ENCODE data around the gene TOP2A. TPM values are rescaled to one million over a fixed set of nuclear protein-coding genes. Genes with fewer than 3 reads are reported as not detected.

The TOP2A gene
- total and polyA plus RNA-seq, 2 donors (not counting 1 experiment from before 2014, with no cell fraction given): 39.2 to 41.6 TPM

DNA sequence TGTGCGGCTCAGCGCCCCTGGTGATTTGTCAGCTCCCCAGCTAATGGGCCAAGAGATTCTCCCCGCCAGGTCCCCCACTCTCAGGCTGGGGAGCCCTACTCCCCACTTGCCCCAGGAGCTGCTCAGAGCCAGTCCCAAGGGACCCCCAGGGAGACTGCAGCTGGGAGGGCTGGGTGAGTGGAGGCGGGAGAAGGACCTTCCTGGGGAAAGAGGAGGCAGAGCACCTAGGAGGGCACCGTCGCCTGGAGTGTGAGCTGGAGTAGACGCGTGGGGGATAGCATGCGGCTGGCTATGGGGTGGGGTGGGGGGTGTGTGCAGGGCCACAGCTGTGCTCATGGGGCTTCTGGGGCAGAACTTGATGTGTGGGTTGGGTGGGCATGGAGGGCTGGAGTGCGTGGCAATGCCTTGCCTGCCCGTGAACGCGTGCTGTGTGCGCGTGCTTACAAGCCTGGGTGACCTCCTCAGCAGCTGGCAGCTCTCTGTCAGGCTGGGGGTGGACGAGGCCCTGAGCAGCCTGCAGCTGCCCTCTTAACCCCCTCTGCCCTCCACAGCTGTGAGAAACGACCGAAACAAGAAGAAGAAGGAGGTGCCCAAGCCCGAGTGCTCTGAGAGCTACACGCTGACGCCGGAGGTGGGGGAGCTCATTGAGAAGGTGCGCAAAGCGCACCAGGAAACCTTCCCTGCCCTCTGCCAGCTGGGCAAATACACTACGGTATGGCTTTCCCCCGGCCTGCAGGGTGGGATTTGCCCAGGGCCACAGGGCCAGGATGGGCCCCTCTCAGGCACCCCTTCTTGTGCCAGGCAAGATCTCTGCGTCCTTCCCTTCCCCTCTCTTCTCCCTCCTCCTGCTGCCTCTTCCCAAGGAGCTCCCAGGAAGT is 66.1 kb downstream of the TOP2A start:
- Histone ChIP-seq H3K4me1 (ENCODE audit: control insufficient read depth, extremely low read depth, insufficient read depth, low read length) (peaks cover 41% of the 10 kb centered on the region), H3K27ac (ENCODE audit: insufficient read depth, low read length) (no peak overlapping the region), H2AFZ (ENCODE audit: low read length) (no peak overlapping the region), H3K4me3 (replicated peaks in 1 of 4; ENCODE audit: control extremely low read depth in 1 of 4, insufficient read depth in 1 of 4, low read depth in 3 of 4, low read length in 4 of 4) (no peak overlapping the region), H3K9ac (ENCODE audit: insufficient read depth, low read length) (no peak overlapping the region), H3K36me3 (ENCODE audit: control insufficient read depth, insufficient read depth, low read length) (peaks cover 33% of the 10 kb centered on the region), H4K20me1 (ENCODE audit: control insufficient read depth, extremely low read depth, insufficient read depth, low read length) (no peaks in the 10 kb centered on the region), H3K9me3 (ENCODE audit: control insufficient read depth, insufficient read depth, low read depth, low read length) (no peaks in the 10 kb centered on the region), H3K27me3 (ENCODE audit: control insufficient read depth, insufficient read depth, low read length) (no peaks in the 10 kb centered on the region), H3K79me2 (ENCODE audit: control insufficient read depth, insufficient read depth, low read length) (peaks cover 23% of the 10 kb centered on the region), H3K4me2 (ENCODE audit: extremely low read depth, insufficient read depth, low read length) (no peak overlapping the region)
- TF ChIP-seq, protein P1, sequence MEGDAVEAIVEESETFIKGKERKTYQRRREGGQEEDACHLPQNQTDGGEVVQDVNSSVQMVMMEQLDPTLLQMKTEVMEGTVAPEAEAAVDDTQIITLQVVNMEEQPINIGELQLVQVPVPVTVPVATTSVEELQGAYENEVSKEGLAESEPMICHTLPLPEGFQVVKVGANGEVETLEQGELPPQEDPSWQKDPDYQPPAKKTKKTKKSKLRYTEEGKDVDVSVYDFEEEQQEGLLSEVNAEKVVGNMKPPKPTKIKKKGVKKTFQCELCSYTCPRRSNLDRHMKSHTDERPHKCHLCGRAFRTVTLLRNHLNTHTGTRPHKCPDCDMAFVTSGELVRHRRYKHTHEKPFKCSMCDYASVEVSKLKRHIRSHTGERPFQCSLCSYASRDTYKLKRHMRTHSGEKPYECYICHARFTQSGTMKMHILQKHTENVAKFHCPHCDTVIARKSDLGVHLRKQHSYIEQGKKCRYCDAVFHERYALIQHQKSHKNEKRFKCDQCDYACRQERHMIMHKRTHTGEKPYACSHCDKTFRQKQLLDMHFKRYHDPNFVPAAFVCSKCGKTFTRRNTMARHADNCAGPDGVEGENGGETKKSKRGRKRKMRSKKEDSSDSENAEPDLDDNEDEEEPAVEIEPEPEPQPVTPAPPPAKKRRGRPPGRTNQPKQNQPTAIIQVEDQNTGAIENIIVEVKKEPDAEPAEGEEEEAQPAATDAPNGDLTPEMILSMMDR (conservative IDR thresholded peaks at IDR 0.05 in 1 of 2, IDR thresholded peaks at IDR 0.05 in 1 of 2; ENCODE audit: low read depth in 1 of 2, low read length in 2 of 2): no peak
- no peak for TF ChIP-seq EZH2 (IDR thresholded peaks at IDR 0.05; ENCODE audit: low read length, missing control alignments)
- DNase-seq (ENCODE audit: low read depth in 2 of 2): no peak

DNA sequence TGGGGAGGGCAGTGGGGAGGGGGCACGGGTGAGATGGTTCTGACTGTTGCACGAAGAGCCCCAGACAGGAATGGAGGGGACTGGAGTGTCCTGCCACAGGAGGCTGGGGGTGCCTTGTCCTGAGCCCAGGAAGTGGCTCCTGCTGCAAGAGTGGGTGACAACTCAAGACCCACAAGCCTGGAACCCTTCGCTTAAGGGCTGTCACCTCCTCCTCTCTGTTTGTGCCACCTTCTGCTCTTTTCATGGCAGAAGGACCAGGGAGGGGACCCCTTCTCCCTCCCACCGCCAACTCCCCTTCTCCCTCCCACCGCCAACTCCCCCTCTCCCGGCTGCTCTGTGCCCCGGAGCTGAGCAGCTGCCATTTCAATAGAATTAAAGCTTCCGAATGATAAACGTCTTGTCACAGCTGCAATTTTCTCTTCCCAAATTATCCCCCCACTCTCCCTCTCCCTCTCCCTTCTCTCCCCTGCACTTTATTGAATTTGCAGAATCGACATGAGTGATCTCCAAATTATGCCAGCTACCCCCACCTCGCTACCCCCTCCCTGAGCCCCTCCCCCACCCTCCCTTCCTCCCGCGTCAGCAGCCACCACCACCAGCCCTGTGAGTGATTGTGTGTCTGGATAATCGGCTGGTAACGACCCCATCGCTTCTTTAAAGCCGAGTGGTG is 66.9 kb downstream of the TOP2A start:
- peaks cover 30% of the 10 kb centered on the region for H3K36me3 ChIP-seq (ENCODE audit: control insufficient read depth, insufficient read depth, low read length)

More for the DNA sequence above, 66.9 kb downstream of the TOP2A start:
- TF ChIP-seq EZH2 (IDR thresholded peaks at IDR 0.05; ENCODE audit: low read length, missing control alignments): no peak
- TF ChIP-seq, protein P1 (conservative IDR thresholded peaks at IDR 0.05 in 1 of 2, IDR thresholded peaks at IDR 0.05 in 1 of 2; ENCODE audit: low read depth in 1 of 2, low read length in 2 of 2): no peak
- H4K20me1 ChIP-seq (ENCODE audit: control insufficient read depth, extremely low read depth, insufficient read depth, low read length): no peaks in the 10 kb centered on the region
- H3K4me3 ChIP-seq (replicated peaks in 1 of 4; ENCODE audit: control extremely low read depth in 1 of 4, insufficient read depth in 1 of 4, low read depth in 3 of 4, low read length in 4 of 4): no peak overlapping the region
- H2AFZ ChIP-seq (ENCODE audit: low read length): no peak overlapping the region
- no peak for DNase-seq (ENCODE audit: low read depth in 2 of 2)
- no peaks in the 10 kb centered on the region for H3K27me3 ChIP-seq (ENCODE audit: control insufficient read depth, insufficient read depth, low read length)
- no peak overlapping the region for H3K9ac ChIP-seq (ENCODE audit: insufficient read depth, low read length)
- H3K27ac ChIP-seq (ENCODE audit: insufficient read depth, low read length): no peak overlapping the region
- no peak overlapping the region for H3K4me2 ChIP-seq (ENCODE audit: extremely low read depth, insufficient read depth, low read length)
- peaks cover 25% of the 10 kb centered on the region for H3K79me2 ChIP-seq (ENCODE audit: control insufficient read depth, insufficient read depth, low read length)
- peaks cover 46% of the 10 kb centered on the region for H3K4me1 ChIP-seq (ENCODE audit: control insufficient read depth, extremely low read depth, insufficient read depth, low read length)
- no peaks in the 10 kb centered on the region for H3K9me3 ChIP-seq (ENCODE audit: control insufficient read depth, insufficient read depth, low read depth, low read length)
